Measurements from ENCODE around the gene ARL16.

ARL16 gene

GRCh38 chr17:81647640-81648012, 36.0 kb downstream of the ARL16 start:
- DNase-seq (ENCODE audit: low read depth in 1 of 2, low spot score in 1 of 2) = no peak

- DNase-seq (ENCODE audit: low read depth in 1 of 2, low spot score in 1 of 2) = no peak
These were observed 36.6 kb downstream of the ARL16 start for GRCh38 chr17:81646869-81647600.

- DNase-seq (ENCODE audit: low read depth in 1 of 2, low spot score in 1 of 2) = no peak
These were observed 38.3 kb downstream of the ARL16 start for GRCh38 chr17:81644976-81645952.

GRCh38 chr17:81644496-81644895, 39.1 kb downstream of the ARL16 start:
- no peak for DNase-seq (ENCODE audit: low read depth in 1 of 2, low spot score in 1 of 2)

GRCh38 chr17:81641825-81642489, 41.6 kb downstream of the ARL16 start:
- DNase-seq (ENCODE audit: low read depth in 1 of 2, low spot score in 1 of 2) = no peak

- DNase-seq (ENCODE audit: low read depth in 1 of 2, low spot score in 1 of 2) = no peak
These were observed 43.6 kb downstream of the ARL16 start for GRCh38 chr17:81640011-81640410.

- no peak for DNase-seq (ENCODE audit: low read depth in 1 of 2, low spot score in 1 of 2)
These were observed 44.9 kb downstream of the ARL16 start for GRCh38 chr17:81638683-81639082.

- DNase-seq (ENCODE audit: low read depth in 1 of 2, low spot score in 1 of 2) = peak; percentile 79 to 80
These were observed 46.9 kb downstream of the ARL16 start, which contains the start of the genes NPLOC4 and TSPAN10 for GRCh38 chr17:81636505-81637288. Gene NPLOC4 (minus strand): TSS chr17:81637112. CDS start chr17:81636930, 182 bp downstream. Gene TSPAN10 (plus strand): TSS chr17:81637196. CDS start chr17:81642413, 5,217 bp downstream.

- DNase-seq (ENCODE audit: low read depth in 1 of 2, low spot score in 1 of 2) = no peak
These were observed 47.6 kb downstream of the ARL16 start for GRCh38 chr17:81635973-81636504.

GRCh38 chr17:81635431-81635830, 48.2 kb downstream of the ARL16 start:
- no peak for DNase-seq (ENCODE audit: low read depth in 1 of 2, low spot score in 1 of 2)

GRCh38 chr17:81631482-81631881, 52.1 kb downstream of the ARL16 start:
- no peak for DNase-seq (ENCODE audit: low read depth in 1 of 2, low spot score in 1 of 2)
